CD4-positive, alpha-beta T cell treated with Interleukin-10 for 1 hour (primary cell): ENCODE measurements around the gene GABBR2.
"Not testable (repeated sequence)": the region's sequence is repeated elsewhere in the genome, so short reads cannot be mapped to it uniquely, and the experiment has no call there.

Experiments used
- DNase-seq: peaks from one replicate; pipeline ENCODE4 v3.0.0-alpha.2; 2020

Gene GABBR2

DNA sequence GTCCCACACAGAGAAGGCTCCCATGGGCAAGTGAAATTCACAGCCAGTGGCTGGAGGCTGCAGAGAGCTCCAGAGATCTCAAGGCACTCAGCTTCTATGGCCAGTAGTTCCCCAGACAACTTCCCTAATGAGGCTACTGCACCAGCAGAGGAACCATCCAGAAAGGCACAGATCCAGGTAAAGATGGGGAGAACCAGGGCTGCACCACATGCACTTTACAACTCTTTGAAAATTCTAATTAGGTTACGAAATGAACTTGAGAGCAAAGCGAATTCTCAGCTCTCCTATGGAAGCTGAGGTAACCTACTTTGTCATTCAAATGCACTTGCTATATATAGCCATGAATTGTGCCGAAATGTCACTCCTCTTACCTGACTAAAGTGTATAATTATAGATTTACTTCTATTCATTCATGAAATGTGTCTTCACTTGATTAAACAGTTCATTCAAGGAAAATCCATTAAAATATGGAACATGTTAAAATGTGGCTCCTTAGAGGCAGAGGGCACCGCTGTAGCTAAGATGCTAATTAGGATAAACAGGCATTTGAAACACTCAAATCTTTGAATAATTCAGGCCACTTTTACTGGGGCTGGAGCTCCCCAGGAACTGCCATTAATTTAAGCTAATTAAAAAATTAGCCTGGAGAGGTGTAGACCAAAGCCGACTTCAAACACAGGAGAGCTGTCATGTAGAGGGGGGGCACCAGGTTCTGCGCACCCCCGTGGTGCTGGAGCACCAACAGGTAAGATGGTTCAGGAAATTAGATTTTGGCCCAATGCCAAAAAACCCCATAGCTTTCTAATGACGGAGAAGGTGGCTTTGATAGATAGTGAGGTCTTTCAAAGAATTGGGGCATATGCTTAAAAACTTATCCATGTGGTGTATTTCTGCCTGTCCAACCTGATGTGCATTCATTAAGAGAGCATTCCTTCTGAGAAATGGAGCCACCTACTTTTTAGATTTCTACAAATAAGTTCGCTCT, 204.1 kb downstream of the GABBR2 start:
- DNase-seq = no peak

DNA sequence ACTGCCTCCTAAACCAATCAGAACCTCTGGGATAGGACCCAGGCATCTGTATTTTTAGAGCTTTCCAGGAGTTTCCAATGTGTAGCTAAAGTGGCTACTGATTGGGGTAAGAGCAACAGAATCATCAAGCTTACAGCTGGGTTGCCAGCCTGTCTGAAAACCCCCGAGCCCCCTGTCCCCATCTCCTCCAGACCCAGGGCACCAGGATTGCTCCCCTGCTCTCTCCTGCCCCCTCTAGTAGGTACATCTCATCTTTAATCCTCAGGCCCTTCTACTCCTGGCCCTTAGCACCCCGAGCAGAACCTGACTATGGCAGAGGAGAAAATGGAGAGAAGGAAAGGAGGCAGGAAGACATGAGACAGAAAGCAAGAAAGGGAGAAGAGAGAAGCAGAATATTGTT, 204.9 kb downstream of the GABBR2 start:
- no peak for DNase-seq

DNA sequence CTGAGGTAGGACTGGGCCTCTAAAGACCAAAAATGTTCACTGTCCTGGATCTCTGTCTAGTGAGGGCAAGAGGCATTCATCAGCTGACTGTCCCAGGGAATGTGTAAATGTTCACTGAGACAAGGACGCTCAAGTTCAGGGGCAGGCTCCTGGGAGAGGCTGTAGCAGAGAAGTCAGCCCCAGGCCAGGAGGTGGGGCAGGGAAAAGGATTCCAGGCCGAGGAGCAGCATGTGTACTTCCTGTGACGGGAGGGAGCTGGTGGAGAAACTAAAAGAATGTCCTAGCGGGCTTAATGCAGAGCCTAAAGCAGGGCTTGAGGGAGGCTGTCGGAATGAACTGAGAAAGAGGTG, 205.8 kb downstream of the GABBR2 start:
- no peak for DNase-seq

DNA sequence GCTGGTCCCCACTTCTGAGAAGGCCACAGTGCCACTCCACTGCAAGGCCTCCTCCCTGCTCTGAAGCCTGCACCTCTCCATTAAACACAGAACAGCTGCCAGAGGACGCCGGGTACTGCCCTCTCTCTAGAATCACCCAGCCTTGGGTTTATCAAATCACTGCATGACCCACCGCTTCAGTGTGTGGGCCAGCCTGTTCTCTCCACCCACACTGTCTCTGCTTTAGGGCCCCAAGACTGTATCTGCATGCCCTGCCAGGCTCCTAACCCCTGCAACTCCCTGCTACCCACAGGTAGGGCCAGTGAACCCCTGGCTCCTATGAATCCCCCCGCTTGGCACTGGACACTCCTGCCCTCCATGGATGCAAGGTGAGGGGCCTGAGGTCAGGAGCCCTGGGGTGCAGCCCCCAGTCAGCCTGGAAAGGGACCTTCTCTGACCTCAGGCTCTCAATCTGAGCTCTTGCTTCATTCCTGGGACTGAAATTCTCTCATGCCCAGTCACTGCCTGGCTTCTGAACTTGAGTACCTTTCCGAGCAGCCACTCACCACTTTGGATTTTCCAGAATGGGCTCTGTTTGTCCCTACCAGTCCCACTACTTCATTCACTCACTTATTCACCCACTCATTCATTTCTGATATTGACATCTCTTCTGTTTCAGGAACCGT, 206.3 kb downstream of the GABBR2 start:
- DNase-seq = no peak

DNA sequence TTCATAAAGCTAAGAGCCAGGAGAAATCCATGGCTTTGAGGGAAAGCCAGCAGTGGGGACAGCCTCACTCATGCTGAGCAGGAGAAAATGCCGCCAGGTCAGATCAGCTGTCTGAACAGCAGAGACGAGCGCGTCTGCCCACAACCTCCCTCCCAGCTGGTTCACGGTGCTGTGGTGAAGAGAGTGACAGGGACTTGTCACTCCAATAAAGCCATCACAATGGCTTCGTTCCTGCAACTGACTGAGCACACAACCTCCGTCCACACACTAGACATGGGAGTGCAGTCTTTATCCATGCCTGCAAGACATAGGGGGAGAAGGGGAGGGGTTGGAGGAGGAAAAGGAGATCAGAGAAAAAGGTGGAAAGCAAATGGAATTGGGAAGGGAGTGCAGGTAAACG, 206.9 kb downstream of the GABBR2 start:
- DNase-seq = no peak

DNA sequence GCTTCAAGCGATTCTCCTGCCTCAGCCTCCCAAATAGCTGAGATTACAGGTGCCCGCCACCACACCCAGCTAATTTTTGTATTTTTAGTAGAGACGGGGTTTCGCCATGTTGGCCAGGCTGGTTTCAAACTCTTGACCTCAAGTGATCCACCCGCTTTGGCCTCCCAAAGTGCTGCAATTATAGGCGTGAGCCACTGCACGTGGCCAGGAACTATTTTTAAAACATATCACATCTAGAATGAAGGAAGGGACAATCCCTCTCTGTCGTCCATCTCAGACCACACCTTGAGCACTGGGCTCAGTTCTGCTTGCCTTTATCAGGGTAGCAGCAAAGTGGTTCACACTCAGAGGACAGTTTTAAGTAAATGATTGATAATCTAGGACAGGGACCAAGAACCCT, 207.5 kb downstream of the GABBR2 start:
- not testable (repeated sequence) for DNase-seq

DNA sequence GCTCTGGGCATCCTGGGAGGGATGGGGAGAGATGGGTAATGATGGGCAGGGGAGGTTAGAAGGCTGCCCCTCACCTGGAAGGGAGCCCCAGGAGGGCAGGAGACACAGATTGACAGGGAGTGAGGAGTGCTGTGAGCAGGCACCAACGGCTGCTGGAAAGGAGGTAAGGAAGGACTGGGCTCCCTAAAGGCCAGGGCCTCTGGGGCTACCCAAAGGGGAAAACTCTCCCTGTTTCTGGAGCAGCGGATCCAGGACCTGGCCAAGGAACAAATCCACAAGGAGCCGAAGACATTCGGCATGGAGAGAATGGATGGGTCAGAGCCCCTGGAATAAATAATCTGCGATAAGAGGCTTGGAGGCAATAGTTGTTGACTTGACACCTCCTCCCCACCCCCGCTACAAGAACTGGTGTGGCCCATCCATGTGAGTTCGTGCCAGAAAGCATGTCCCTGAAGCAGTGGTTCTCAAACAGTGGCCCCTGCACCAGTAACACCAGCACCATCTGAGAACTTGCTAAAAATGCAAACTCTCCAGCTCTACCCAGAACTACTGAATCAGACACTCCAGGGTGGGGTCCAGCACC, 208.3 kb downstream of the GABBR2 start:
- DNase-seq = no peak

DNA sequence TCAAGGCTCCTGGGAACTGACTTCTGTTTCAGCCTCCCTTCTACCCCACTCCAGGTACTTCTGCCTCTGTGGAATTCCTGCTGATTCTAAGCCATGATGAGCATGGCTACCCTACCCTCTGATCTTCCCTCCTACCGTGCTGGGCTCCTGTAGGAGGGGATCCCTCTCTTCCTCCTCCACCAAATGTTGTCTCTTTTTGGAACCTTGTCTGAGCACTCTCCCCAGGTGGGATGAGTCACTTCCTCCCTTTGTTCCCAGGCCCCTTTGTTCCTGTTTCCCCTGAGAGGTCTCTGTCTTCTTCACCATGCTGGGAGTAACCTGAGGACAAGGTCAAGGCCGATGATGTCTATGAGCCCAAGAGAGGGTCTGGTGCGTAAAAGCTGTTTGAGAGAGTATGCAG, 213.2 kb downstream of the GABBR2 start:
- DNase-seq = no peak

DNA sequence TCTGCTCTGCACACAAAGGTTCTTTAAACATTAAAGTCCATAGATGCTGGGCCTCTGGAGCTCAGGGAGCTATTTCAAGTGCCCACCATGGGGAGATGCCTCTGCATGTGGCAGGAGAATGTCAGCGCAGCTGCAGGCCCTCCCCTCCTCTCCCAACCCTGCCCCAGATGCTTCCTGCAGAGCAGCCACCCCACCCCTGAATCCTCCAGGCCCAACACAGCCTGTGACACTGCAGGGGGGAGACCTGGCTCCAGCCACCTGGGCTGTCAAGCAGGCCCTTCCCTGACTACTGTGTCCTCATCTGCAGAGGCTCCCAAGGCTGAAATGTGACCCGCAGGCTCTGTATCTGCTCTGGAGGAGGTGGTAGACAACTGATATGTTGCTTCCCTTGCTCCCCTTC, 213.9 kb downstream of the GABBR2 start:
- no peak for DNase-seq

DNA sequence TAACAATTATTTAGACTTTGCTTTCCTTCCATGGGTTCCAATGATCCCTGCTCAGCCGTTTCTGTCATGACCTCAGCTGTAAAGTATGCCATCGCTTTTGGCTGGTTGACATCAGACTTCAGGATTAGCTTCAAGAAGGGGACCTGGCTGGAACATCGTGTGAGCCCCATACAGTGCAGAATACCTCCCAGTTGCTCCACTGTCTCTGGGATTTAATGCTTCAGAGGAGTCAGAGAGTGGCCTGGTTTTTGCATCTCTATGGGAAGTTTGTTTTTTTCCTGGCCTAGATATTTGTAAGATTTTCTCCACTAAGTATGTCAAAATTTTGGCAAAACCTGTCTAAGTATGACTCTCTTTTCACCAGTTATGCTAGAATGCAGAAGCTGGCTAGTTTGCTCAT, 216.9 kb downstream of the GABBR2 start:
- no peak for DNase-seq

DNA sequence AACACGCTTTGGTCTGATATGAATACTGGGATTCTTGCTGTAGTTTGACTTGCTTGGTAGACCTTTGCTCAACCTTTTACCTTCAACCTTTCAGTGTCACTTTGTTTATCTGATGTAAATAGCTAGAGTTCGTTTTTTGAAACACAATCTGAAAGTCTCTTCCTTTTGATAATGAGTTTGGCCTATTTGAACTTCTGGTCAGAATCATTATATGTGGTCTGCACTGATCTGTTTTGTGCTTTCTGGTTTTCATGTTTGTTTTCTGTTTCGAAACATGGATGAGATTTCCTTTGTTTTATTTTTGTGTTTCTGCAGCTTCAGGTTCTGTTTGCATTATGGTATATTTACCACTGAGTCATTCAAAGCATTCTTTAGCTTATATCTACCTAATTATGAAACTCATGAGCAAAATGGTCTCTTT, 217.5 kb downstream of the GABBR2 start:
- DNase-seq = no peak

DNA sequence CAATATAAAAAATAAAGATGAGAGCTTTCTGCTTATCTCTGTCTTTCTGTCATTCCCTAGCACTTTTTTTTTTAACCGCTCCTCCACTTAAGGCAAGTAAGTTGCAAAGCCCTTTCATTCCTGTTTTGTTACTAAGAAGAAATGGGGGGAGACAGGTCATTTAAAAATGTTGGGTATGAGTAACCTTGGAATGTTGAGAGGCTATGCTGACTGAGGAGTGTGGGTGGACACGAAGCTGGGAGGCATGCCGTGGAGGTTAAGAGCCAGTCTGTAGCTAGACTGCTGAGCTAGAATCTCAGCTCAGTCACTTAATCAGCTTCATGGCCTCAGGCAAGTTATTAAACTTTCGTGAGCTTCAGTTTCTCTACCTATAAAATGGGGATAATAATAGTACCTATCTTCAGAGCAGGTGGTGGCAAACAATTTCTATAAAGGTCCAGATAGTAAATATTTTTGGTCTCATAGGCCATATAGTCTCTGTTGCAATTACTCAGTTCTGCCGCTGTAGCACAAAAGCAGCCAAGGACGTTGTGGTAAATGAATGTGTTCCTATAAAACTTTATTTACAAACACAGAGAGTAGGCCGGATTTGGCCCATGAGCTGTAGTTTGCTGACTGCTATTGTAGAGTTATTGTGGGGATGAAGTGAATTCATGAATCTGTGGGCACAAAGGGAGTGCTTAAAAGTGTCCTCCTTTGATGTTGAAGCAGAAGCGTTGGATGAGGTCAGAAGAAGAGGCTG, 220.0 kb downstream of the GABBR2 start:
- DNase-seq = no peak

DNA sequence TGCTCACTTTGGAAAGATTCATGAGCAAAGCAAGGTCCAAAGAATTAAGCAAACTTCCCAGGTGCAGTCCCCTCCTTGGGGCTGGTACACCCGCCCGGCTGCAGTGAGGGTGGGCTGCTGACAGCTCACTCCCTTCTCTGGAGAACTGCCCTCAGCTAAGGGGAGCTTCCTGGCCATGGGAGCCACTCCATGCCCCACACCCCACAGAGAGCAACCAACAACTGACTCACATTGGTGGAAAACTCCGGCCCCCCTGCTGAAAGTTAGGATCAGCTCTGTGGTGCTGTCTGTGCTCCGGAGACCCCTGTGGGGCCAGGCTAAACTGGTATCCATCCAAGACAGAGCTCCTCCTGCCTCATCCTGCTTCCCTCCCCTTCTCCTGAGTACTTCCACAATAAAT, 223.0 kb downstream of the GABBR2 start:
- DNase-seq = no peak

DNA sequence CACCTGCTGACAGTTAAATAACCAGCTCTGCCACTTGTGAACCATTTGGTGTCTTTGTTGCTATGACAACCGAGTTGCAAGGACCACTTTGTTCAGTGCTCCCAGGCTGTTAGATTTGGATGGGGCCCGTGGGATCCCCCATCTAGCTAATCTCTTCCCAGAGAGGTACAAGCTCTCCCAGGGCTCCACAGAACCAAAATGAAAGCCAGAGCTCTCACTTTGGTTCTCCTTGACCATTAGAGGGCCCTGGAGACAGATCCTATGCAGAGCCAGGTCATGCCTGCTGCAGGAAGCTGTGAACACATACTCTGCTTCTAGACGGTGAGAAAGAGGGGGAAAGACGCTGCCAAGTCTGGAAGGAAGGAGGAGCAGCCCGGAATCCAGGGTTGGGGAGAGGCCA, 224.6 kb downstream of the GABBR2 start:
- DNase-seq = no peak

DNA sequence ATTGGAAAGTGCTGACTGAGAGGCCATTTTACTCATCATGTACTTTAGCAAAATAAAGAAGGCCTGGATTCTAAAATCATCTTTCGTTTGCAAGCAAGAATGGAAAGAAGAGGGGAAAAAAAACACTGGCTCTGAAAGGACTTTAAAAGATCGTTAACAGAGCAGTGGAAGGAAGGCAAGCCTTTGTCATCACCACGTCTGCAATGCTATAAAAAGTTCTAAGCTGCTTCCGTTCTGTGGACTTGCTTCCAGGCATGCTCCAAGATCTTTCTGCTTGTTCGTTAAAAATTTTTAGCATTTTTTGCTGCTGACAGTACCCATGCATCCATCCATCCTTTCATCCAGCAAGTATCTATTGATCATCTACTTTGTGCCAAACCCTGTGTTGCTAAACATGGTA, 226.5 kb downstream of the GABBR2 start:
- DNase-seq = no peak

DNA sequence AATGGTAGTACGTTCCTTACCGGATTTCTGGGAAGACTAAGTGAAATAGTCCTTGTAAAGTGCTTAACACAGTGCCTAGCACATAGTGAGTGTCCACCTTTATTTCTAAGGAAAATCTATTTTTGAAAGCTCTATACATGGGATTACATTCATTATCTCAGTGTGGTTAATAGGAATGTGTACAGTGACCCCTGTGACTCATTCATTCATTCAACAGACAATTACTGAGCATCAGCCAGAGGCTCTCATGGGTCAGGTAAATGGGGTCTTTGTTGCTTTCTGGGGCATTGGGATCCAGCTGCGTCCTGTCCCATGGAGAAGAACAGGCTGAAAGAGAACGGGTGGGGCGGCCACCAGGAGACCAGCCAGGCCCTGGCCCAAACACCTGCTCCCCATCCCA, 227.1 kb downstream of the GABBR2 start:
- no peak for DNase-seq

DNA sequence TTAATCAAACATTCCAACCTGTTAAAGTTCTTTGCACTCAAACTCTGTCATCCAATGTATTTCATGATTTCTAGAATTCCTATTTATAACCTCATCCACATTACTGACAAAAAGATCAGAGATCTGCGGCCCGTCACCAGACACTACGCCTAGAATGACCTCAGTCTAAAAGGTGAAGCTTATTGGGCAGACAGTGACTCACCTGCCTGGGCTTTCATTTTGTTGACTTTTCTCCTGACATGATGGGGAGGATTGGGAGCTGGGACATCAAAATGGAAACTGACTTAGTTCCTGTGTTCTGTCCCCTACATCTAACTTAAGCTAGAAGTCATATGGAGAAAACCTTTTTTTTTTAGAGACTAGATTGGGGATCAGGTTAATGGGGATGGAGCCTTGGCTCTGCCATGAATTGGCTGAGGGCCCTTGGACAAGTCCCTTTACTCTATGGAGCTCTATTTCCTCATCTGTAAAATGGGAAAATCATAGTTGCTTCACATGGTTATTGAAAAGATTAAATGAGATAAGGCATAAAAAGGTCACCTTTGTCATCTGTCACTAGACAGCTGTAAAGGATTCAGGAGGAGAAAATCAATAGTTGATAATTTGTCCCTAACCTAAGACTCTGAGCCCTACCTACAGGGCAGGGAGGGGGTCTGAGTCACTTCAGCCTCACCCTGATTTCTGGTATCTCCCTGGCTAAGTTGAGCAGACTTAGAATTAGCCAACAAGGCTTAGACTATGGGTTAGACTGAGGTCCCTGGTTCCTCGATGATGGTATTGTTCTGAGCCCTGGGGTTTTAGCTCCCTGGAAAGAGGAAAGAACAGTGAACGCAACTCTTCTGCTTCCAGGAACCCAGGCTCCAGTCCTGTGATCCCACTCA, 228.5 kb downstream of the GABBR2 start:
- DNase-seq = no peak

DNA sequence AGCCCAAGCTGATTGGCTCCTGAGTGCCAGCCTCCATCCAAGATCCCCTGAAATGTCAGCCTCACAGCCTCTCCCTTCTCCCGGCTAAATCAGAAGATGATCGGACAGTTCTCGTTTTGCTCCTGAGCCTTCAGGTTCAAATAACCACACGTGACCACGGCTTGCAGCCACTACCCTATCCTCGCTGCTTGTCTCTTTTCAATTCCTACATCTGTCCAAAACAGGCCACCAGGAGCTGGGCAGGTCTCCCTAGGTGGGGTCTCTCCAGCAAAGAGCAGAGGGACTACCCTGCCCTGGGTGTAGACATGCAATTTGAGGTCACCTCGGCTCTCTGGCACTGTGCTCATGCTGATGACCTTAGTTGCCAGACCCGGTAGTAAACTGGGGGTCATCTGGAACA, 229.3 kb downstream of the GABBR2 start:
- no peak for DNase-seq

DNA sequence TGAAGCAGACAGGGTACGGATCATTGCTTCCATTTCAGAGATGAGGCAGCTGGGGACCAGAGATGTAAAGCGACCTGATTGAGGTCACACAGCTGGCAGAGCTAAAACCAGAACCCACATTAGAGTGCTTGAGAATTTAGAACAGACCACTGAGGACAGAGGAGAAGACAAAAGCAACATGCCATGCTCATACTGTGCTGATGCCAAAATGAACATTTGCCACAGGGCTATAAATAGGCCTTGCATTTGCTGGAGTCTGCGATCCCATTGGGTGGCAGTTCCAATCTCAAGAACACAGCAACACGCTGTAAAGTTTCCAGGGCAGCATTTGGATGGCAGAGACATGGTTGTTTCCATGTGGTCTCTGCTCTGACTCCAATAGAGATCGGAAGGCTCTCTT, 230.9 kb downstream of the GABBR2 start:
- no peak for DNase-seq

DNA sequence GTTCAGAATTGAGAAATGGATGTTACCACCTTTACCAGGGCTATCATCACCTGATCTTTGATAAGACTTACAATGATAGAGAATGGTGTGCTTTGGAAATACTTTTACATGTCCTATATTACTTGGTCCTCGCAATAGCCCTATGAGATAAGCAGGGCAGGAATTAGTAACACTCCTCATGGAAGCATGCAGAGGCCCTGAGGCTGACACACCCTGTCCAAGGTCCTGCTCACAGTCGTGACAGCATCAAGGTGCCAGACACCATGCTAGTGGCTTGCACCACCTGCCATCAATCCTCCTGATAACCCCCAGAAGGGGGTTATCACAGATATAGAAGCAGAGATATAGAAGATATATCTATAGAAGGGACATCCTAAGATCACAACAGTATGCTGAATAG, 236.5 kb downstream of the GABBR2 start:
- DNase-seq = no peak

DNA sequence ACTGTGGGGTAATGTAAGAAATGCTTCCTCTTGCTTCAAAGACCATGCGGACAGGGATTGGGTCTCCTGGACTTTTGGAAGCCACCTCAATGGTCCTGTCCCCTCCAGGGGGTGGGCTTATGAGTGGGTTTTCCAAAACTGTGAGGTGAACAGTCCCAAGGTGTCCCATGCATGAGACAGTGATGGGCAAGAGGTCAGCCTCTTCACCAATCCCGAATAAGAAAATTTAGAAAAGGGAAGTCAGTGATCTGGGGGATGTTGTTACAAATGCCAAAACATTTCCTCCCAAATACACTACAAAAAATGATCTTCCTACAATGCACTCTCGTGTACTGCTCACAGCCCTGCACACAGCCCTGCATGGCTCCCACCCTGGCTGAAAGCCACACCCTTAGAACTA, 237.6 kb downstream of the GABBR2 start:
- no peak for DNase-seq

DNA sequence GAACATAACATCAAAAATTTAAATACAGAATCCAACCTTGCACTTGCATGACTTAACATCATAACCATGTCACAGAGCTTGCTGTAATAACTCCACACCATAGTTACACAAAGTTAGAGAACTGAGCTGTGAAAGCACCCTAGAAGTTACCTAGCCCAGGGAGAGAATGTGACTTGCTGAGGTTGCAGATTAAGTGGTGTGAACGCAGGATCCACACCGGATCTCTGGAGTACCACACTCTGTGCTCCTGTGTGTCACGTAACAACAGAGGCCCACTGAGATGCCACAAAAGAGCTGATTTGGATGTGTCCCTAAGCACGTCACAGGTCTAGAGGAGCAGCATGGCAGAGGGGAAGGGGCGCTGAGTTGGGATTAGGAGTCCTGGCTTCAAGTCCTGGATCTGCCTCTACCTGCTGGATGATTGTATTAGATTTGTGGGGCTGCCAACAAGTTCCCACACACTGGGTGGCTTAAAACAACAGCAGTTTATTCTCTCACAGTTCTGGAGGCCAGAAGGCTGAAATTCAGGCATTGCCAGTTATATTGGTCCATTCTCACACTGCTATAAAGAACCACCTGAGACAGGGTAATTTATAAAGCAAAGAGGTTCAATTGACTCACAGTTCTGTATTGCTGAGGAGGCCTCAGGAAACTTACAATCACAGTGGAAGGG, 240.0 kb downstream of the GABBR2 start:
- DNase-seq = no peak
